Measurements from ENCODE around the gene AKAP8L.

DNA sequence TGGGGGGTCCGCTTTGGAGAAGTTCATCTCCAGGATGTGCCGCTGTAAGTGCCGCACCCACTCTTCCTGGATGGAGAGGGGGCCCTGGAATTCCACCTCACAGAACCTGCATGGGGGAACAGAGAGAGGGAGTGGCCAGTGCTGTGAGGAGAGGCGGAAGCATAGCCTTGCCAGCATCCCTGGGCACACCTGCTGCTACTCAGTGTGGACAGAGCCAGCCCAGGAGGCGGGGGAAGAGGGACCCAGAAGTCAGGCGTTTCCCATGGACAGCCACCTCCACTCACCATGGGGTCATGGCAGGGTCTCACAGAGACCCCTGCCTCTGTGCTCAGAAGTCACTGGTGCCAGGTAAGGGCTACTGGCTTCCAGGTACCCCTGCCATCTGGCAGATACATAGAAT, 4.3 kb upstream of the AKAP8L start:
- TF ChIP-seq, protein P1, sequence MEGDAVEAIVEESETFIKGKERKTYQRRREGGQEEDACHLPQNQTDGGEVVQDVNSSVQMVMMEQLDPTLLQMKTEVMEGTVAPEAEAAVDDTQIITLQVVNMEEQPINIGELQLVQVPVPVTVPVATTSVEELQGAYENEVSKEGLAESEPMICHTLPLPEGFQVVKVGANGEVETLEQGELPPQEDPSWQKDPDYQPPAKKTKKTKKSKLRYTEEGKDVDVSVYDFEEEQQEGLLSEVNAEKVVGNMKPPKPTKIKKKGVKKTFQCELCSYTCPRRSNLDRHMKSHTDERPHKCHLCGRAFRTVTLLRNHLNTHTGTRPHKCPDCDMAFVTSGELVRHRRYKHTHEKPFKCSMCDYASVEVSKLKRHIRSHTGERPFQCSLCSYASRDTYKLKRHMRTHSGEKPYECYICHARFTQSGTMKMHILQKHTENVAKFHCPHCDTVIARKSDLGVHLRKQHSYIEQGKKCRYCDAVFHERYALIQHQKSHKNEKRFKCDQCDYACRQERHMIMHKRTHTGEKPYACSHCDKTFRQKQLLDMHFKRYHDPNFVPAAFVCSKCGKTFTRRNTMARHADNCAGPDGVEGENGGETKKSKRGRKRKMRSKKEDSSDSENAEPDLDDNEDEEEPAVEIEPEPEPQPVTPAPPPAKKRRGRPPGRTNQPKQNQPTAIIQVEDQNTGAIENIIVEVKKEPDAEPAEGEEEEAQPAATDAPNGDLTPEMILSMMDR (IDR thresholded peaks at IDR 0.05) = no peak
- TF ChIP-seq YY1 (IDR thresholded peaks at IDR 0.05; ENCODE audit: low read depth) (no peak), ELF1 (IDR thresholded peaks at IDR 0.05) (no peak), RAD21 (IDR thresholded peaks at IDR 0.05; ENCODE audit: low read length) (no peak), SIN3A (IDR thresholded peaks at IDR 0.05; ENCODE audit: borderline replicate concordance, low read depth, low read length) (no peak), POLR2AphosphoS5 (IDR thresholded peaks at IDR 0.05; ENCODE audit: low read depth, low read length) (no peak), MXI1 (IDR thresholded peaks at IDR 0.05; ENCODE audit: low read depth, low read length) (no peak), TEAD4 (IDR thresholded peaks at IDR 0.05; ENCODE audit: borderline replicate concordance, insufficient read depth) (no peak), TAF1 (IDR thresholded peaks at IDR 0.05; ENCODE audit: borderline replicate concordance, low read depth, low read length) (no peak), MEF2A (IDR thresholded peaks at IDR 0.05; ENCODE audit: borderline replicate concordance, low read depth) (no peak), NRF1 (IDR thresholded peaks at IDR 0.05; ENCODE audit: low read depth, low read length) (no peak), FOXM1 (IDR thresholded peaks at IDR 0.05; ENCODE audit: low read depth) (no peak)
- TF ChIP-seq, protein P2, sequence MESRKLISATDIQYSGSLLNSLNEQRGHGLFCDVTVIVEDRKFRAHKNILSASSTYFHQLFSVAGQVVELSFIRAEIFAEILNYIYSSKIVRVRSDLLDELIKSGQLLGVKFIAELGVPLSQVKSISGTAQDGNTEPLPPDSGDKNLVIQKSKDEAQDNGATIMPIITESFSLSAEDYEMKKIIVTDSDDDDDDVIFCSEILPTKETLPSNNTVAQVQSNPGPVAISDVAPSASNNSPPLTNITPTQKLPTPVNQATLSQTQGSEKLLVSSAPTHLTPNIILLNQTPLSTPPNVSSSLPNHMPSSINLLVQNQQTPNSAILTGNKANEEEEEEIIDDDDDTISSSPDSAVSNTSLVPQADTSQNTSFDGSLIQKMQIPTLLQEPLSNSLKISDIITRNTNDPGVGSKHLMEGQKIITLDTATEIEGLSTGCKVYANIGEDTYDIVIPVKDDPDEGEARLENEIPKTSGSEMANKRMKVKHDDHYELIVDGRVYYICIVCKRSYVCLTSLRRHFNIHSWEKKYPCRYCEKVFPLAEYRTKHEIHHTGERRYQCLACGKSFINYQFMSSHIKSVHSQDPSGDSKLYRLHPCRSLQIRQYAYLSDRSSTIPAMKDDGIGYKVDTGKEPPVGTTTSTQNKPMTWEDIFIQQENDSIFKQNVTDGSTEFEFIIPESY (IDR thresholded peaks at IDR 0.05; ENCODE audit: borderline replicate concordance, low read depth) = no peak
- TF ChIP-seq, protein P3, sequence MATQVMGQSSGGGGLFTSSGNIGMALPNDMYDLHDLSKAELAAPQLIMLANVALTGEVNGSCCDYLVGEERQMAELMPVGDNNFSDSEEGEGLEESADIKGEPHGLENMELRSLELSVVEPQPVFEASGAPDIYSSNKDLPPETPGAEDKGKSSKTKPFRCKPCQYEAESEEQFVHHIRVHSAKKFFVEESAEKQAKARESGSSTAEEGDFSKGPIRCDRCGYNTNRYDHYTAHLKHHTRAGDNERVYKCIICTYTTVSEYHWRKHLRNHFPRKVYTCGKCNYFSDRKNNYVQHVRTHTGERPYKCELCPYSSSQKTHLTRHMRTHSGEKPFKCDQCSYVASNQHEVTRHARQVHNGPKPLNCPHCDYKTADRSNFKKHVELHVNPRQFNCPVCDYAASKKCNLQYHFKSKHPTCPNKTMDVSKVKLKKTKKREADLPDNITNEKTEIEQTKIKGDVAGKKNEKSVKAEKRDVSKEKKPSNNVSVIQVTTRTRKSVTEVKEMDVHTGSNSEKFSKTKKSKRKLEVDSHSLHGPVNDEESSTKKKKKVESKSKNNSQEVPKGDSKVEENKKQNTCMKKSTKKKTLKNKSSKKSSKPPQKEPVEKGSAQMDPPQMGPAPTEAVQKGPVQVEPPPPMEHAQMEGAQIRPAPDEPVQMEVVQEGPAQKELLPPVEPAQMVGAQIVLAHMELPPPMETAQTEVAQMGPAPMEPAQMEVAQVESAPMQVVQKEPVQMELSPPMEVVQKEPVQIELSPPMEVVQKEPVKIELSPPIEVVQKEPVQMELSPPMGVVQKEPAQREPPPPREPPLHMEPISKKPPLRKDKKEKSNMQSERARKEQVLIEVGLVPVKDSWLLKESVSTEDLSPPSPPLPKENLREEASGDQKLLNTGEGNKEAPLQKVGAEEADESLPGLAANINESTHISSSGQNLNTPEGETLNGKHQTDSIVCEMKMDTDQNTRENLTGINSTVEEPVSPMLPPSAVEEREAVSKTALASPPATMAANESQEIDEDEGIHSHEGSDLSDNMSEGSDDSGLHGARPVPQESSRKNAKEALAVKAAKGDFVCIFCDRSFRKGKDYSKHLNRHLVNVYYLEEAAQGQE (IDR thresholded peaks at IDR 0.05; ENCODE audit: low read depth, low read length) = no peak

Measured in SK-N-SH (cell line).